DND-41 (cell line): Measurements from ENCODE around the gene SORBS1.

Experiments used
- ATAC-seq: fragments of 200-7000 bp; cut with Tn5 transposase; 3 replicates; pipeline ENCODE4 v1.9.1; 2021; ENCODE audit warnings: low read depth; ENCODE audit not compliant: insufficient read depth
- DNase-seq: peaks from one replicate; pipeline ENCODE4 v3.0.0-alpha.2; 2020
- H2AFZ ChIP-seq: 2 replicates; pipeline ENCODE4 v1.6.0; 2012; ENCODE audit warnings: low read depth, low read length
- H3K27ac ChIP-seq: 2 replicates; pipeline ENCODE4 v1.5.1; 2012; ENCODE audit warnings: low read length, inconsistent platforms
- H3K27me3 ChIP-seq: fragments of 200-600 bp; sonication (generic); 2 replicates; pipeline ENCODE4 v1.6.0; 2012; ENCODE audit warnings: low read length, mild to moderate bottlenecking, inconsistent platforms; ENCODE audit not compliant: insufficient read depth, poor library complexity
- H3K36me3 ChIP-seq: 2 replicates; pipeline ENCODE4 v1.5.1; 2012; ENCODE audit warnings: low read length, inconsistent platforms; ENCODE audit not compliant: insufficient read depth
- H3K4me1 ChIP-seq: 2 replicates; pipeline ENCODE4 v1.5.1; 2012; ENCODE audit warnings: mild to moderate bottlenecking, low read length; ENCODE audit not compliant: insufficient read depth
- H3K4me2 ChIP-seq: 2 replicates; pipeline ENCODE4 v1.6.0; 2012; ENCODE audit warnings: mild to moderate bottlenecking, moderate library complexity, low read length, inconsistent platforms; ENCODE audit not compliant: insufficient read depth
- H3K4me3 ChIP-seq, 2 experiments: fragments of 200-600 bp in 1 of 2; shearing (Covaris generic) in 1 of 2; 2 replicates each; pipeline ENCODE4 v1.5.1; 2012 to 2016; ENCODE audit warnings: inconsistent platforms in 2 of 2, low read length in 2 of 2, mild to moderate bottlenecking in 2 of 2, low read depth in 1 of 2, moderate library complexity in 1 of 2
- H3K79me2 ChIP-seq: 2 replicates; pipeline ENCODE4 v1.6.0; 2012; ENCODE audit warnings: low read length, inconsistent platforms; ENCODE audit not compliant: insufficient read depth
- H3K9ac ChIP-seq: 2 replicates; pipeline ENCODE4 v1.6.0; 2012; ENCODE audit warnings: low read depth, mild to moderate bottlenecking, inconsistent platforms, low read length, moderate library complexity
- H3K9me3 ChIP-seq: 2 replicates; pipeline ENCODE4 v1.5.1; 2012; ENCODE audit warnings: low read length, moderate library complexity, mild to moderate bottlenecking, inconsistent platforms; ENCODE audit not compliant: insufficient read depth, severe bottlenecking
- H4K20me1 ChIP-seq: 2 replicates; pipeline ENCODE4 v1.6.0; 2012; ENCODE audit warnings: low read length; ENCODE audit not compliant: insufficient read depth
- CTCF ChIP-seq: IDR thresholded peaks from 2 replicates; pipeline ENCODE4 v1.5.1; 2012; ENCODE audit warnings: borderline replicate concordance, low read length, moderate library complexity, mild to moderate bottlenecking; ENCODE audit not compliant: poor library complexity, severe bottlenecking; ENCODE audit errors: extremely low read depth
- EZH2 ChIP-seq: IDR thresholded peaks from 3 replicates; pipeline ENCODE4 v1.6.1; 2012; ENCODE audit warnings: borderline replicate concordance, low read depth, mild to moderate bottlenecking, moderate library complexity, low read length, inconsistent platforms; ENCODE audit not compliant: severe bottlenecking

The SORBS1 gene

GRCh38 chr10:95408983-95409873 lies 151.9 kb downstream of the SORBS1 start:
- Histone ChIP-seq H3K27ac (no peak overlapping the region), H3K9ac (no peak overlapping the region), H3K36me3 (no peaks in the 10 kb centered on the region), H3K9me3 (no peaks in the 10 kb centered on the region), H3K27me3 (peaks cover 11% of the 10 kb centered on the region), H3K4me2 (no peak overlapping the region), H3K79me2 (no peaks in the 10 kb centered on the region), H4K20me1 (no peaks in the 10 kb centered on the region), H3K4me1 (no peaks in the 10 kb centered on the region), H3K4me3 (no peak overlapping the region), H2AFZ (no peak overlapping the region)
- TF ChIP-seq CTCF (no peak), EZH2 (no peak)
- no peak for DNase-seq
- no peak for ATAC-seq

DNA sequence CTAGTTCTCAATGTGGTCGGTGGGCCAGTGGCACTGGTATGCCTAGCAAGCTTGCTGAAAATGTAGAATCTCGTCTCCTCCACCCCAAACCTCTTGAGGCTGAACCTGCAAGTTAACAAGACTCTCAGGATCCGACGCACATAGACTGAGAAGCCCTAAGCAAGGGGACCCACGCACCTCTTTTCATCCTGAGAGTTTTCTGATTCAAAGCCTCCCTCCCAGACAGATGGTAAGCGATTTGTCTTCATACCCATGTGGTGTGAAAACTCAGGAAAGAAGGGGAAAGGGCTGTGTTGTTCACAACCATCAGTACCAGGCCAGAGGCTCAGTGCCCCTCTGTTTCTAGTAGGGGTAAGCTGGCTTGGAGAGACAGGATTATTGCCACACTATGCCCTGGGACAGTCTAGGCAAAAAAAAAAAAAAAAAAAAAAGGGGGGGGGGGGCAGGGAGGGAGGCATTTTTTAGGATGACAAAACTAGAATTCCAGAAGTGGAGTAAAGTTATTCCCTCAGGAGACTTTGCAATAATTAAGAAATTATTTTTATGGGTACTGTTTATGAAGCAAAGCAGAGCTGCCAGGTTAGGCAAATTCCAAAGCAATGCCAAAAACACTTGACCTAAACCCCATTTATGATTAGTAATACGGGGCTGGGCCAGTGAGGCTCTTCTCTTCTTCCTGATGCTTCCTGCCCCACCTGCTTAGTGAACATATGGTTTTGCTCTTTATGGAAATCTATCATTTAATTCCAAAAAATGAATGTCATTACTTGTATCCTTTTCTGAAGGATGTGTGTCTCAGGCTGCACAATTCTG lies 152.8 kb downstream of the SORBS1 start:
- no peak overlapping the region for H2AFZ ChIP-seq
- H3K4me2 ChIP-seq: no peak overlapping the region
- no peak for DNase-seq
- no peak overlapping the region for H3K27ac ChIP-seq
- H3K79me2 ChIP-seq: no peaks in the 10 kb centered on the region
- no peaks in the 10 kb centered on the region for H3K4me1 ChIP-seq
- H3K9ac ChIP-seq: no peak overlapping the region
- H3K27me3 ChIP-seq: peaks cover 8% of the 10 kb centered on the region
- no peaks in the 10 kb centered on the region for H4K20me1 ChIP-seq
- no peak for TF ChIP-seq CTCF
- TF ChIP-seq EZH2: no peak
- no peak for ATAC-seq
- no peaks in the 10 kb centered on the region for H3K36me3 ChIP-seq
- H3K9me3 ChIP-seq: no peaks in the 10 kb centered on the region
- no peak overlapping the region for H3K4me3 ChIP-seq

GRCh38 chr10:95407546-95407945 lies 153.6 kb downstream of the SORBS1 start:
- Histone ChIP-seq H3K4me1 (no peaks in the 10 kb centered on the region), H3K27ac (no peak overlapping the region), H3K9ac (no peak overlapping the region), H3K36me3 (no peaks in the 10 kb centered on the region), H3K27me3 (peaks cover 5% of the 10 kb centered on the region), H4K20me1 (no peaks in the 10 kb centered on the region), H3K4me2 (no peak overlapping the region), H2AFZ (no peak overlapping the region), H3K4me3 (no peak overlapping the region), H3K79me2 (no peaks in the 10 kb centered on the region), H3K9me3 (no peaks in the 10 kb centered on the region)
- DNase-seq: no peak
- TF ChIP-seq EZH2 (no peak), CTCF (no peak)
- ATAC-seq: no peak
